Measurements from ENCODE around the gene LENG9. TPM values are rescaled to one million over a fixed set of nuclear protein-coding genes. Genes with fewer than 3 reads are reported as not detected.
A peak's percentile ranks its signal among the peaks of the same experiment; 100 is the strongest.

LENG9 gene
- polyA plus RNA-seq, 2 of the 4 experiments (the other 2 are of a cell fraction), result 1.9 to 4.1 TPM

GRCh38 chr19:54425382-54425723 is 38.2 kb downstream of the LENG9 start:
- ChIA-PET CTCF (interaction anchor here (0.6 to 2.7 kb wide), 4 partner anchors 14 to 211 kb away, joined by 3 to 10 read pairs (median 4); no protein-coding TSS in a partner anchor), POLR2A (interaction anchor here (2.0 kb wide), 1 partner anchor 23 kb away, joined by 6 read pairs; the partner anchor contains the start of gene LENG8)
- no peak for DNase-seq (ENCODE audit: low read depth in 1 of 2, low spot score in 1 of 2)
- Histone ChIP-seq H3K27ac (no peak overlapping the region), H3K4me3 (no peak overlapping the region), H3K4me2 (no peak overlapping the region), H3K9me3 (no peaks in the 10 kb centered on the region), H3K4me1 (peaks cover 12% of the 10 kb centered on the region)
- no peak for ATAC-seq
- no peak for FAIRE-seq
- WGBS (ENCODE audit: missing lambda C conversion rate), result 33% methylated on average over 5 of the region's 5 CpGs
- TF ChIP-seq POLR2A (IDR thresholded peaks at IDR 0.05; ENCODE audit: low read length) (no peak), MAFK (IDR thresholded peaks at IDR 0.05; ENCODE audit: partially characterized antibody) (peak; percentile 66), KDM1A (IDR thresholded peaks at IDR 0.05; ENCODE audit: low read depth) (no peak), MYC (IDR thresholded peaks at IDR 0.05; ENCODE audit: borderline replicate concordance, low read length) (no peak)

- FAIRE-seq (no peak), ATAC-seq (no peak), DNase-seq (ENCODE audit: low read depth in 1 of 2, low spot score in 1 of 2) (no peak)
- peaks cover 13% of the 10 kb centered on the region; the same call in 2 of the 3 replicates for H3K4me1 ChIP-seq
- 74% methylated on average over 36 of the region's 36 CpGs for WGBS (ENCODE audit: missing lambda C conversion rate)
- CTCF ChIA-PET, result interaction anchor here (0.6 to 2.7 kb wide), 6 partner anchors 9 to 211 kb away, joined by 3 to 10 read pairs (median 3); partner anchors contain the start of gene TTYH1
- H3K27ac ChIP-seq, result no peak overlapping the region
- POLR2A ChIA-PET, result interaction anchor here (2.0 kb wide), 1 partner anchor 24 kb away, joined by 6 read pairs; the partner anchor contains the start of gene LENG8
- H3K9me3 ChIP-seq, result no peaks in the 10 kb centered on the region
- H3K4me2 ChIP-seq, result no peak overlapping the region
- TF ChIP-seq SREBF2 (IDR thresholded peaks at IDR 0.05), result no peak
- no peak for TF ChIP-seq EHMT2 (IDR thresholded peaks at IDR 0.05; ENCODE audit: low read depth)
- TF ChIP-seq TFCP2L1 (CRISPR knock-in tag; IDR thresholded peaks at IDR 0.05), result no peak
- TF ChIP-seq CHD4 (IDR thresholded peaks at IDR 0.05; ENCODE audit: borderline replicate concordance), result no peak
- TF ChIP-seq HEYL (CRISPR knock-in tag; IDR thresholded peaks at IDR 0.05), result no peak
- TF ChIP-seq RARB (CRISPR knock-in tag; IDR thresholded peaks at IDR 0.05), result no peak
- no peak for TF ChIP-seq EP300 (IDR thresholded peaks at IDR 0.05)
- TF ChIP-seq PHF8 (IDR thresholded peaks at IDR 0.05; ENCODE audit: borderline replicate concordance, low read depth), result no peak
- TF ChIP-seq GATA3 (IDR thresholded peaks at IDR 0.05; ENCODE audit: borderline replicate concordance), result no peak
- TF ChIP-seq NPAS2 (CRISPR knock-in tag; IDR thresholded peaks at IDR 0.05; ENCODE audit: borderline replicate concordance), result no peak
- TF ChIP-seq PBX3 (IDR thresholded peaks at IDR 0.05), result no peak
- no peak for TF ChIP-seq CTCF (IDR thresholded peaks at IDR 0.05)
- no peak for TF ChIP-seq BHLHE40 (IDR thresholded peaks at IDR 0.05; ENCODE audit: low read depth, low read length)
- no peak for TF ChIP-seq MYC (IDR thresholded peaks at IDR 0.05; ENCODE audit: borderline replicate concordance, low read length)
- no peak for TF ChIP-seq EHF (CRISPR knock-in tag; IDR thresholded peaks at IDR 0.05)
- TF ChIP-seq ELK1 (IDR thresholded peaks at IDR 0.05; ENCODE audit: low read depth, low read length), result no peak
- no peak for TF ChIP-seq POLR2A (IDR thresholded peaks at IDR 0.05; ENCODE audit: low read length)
- H3K4me3 ChIP-seq, result no peak overlapping the region
Observed at GRCh38 chr19:54424660-54425381, 38.8 kb downstream of the LENG9 start.

- TF ChIP-seq JUN (IDR thresholded peaks at IDR 0.05) (no peak), ATOH8 (CRISPR knock-in tag; IDR thresholded peaks at IDR 0.05; ENCODE audit: low read depth) (no peak), ZC3H11A (IDR thresholded peaks at IDR 0.05) (no peak), TFCP2L1 (CRISPR knock-in tag; IDR thresholded peaks at IDR 0.05) (no peak), MAFK (IDR thresholded peaks at IDR 0.05; ENCODE audit: partially characterized antibody) (no peak), NPAS2 (CRISPR knock-in tag; IDR thresholded peaks at IDR 0.05; ENCODE audit: borderline replicate concordance) (no peak), BCL3 (IDR thresholded peaks at IDR 0.05) (no peak), RARB (CRISPR knock-in tag; IDR thresholded peaks at IDR 0.05) (no peak), PBX3 (IDR thresholded peaks at IDR 0.05) (no peak), EHMT2 (IDR thresholded peaks at IDR 0.05; ENCODE audit: low read depth) (no peak), ESRRA (IDR thresholded peaks at IDR 0.05; ENCODE audit: borderline replicate concordance, low read length) (no peak)
- Histone ChIP-seq H3K4me2 (no peak overlapping the region), H3K9me3 (no peaks in the 10 kb centered on the region), H3K27ac (no peak overlapping the region), H3K4me1 (peaks cover 13% of the 10 kb centered on the region; the same call in 2 of the 3 replicates), H3K4me3 (no peak overlapping the region)
- DNase-seq (ENCODE audit: low read depth in 1 of 2, low spot score in 1 of 2) (no peak), ATAC-seq (no peak), FAIRE-seq (no peak)
- ChIA-PET CTCF (interaction anchor here (0.9 to 2.7 kb wide), 4 partner anchors 9 to 33 kb away, joined by 3 to 10 read pairs (median 3); partner anchors contain the start of gene TTYH1), POLR2A (no interaction called here)
- WGBS (ENCODE audit: missing lambda C conversion rate), result 70% methylated on average over 14 of the region's 14 CpGs
Observed at GRCh38 chr19:54424201-54424600, 39.4 kb downstream of the LENG9 start.
